Immature natural killer cell (primary cell): ENCODE measurements around the gene CTSO. TPM values are rescaled to one million over a fixed set of nuclear protein-coding genes. Genes with fewer than 3 reads are reported as not detected.
"Not testable (repeated sequence)": the region's sequence is repeated elsewhere in the genome, so short reads cannot be mapped to it uniquely, and the experiment has no call there.

ENCODE experiments used
- DNase-seq, 3 donors: peaks; one replicate each; pipeline ENCODE4 v3.0.0; 2022; ENCODE audit warnings: mixed read lengths in 1 of 3
- H3K27ac Mint-ChIP-seq, 6 donors: one replicate each; pipeline ENCODE4 v1.8.0; 2020; ENCODE audit warnings: mixed read lengths in 6 of 6, mild to moderate bottlenecking in 5 of 6, inconsistent platforms in 4 of 6, moderate library complexity in 3 of 6
- H3K27me3 Mint-ChIP-seq, 3 donors: one replicate each; pipeline ENCODE4 v1.8.0; 2020 to 2021; ENCODE audit warnings: low read depth in 3 of 3, mild to moderate bottlenecking in 3 of 3, mixed read lengths in 3 of 3, moderate library complexity in 3 of 3, inconsistent platforms in 1 of 3
- H3K36me3 Mint-ChIP-seq, 3 donors: one replicate each; pipeline ENCODE4 v1.8.0; 2020; ENCODE audit warnings: mixed read lengths in 3 of 3, inconsistent platforms in 2 of 3, mild to moderate bottlenecking in 2 of 3
- H3K4me1 Mint-ChIP-seq, 2 donors: one replicate each; pipeline ENCODE4 v1.8.0; 2020; ENCODE audit warnings: inconsistent platforms in 2 of 2, mild to moderate bottlenecking in 2 of 2, mixed read lengths in 2 of 2, moderate library complexity in 1 of 2
- H3K4me3 Mint-ChIP-seq, 5 donors: one replicate each; pipeline ENCODE4 v1.8.0; 2020; ENCODE audit warnings: mild to moderate bottlenecking in 5 of 5, mixed read lengths in 5 of 5, inconsistent platforms in 3 of 5, moderate library complexity in 3 of 5
- H3K9me3 Mint-ChIP-seq, 6 donors: one replicate each; pipeline ENCODE4 v1.8.0; 2020; ENCODE audit warnings: mild to moderate bottlenecking in 6 of 6, mixed read lengths in 6 of 6, inconsistent platforms in 4 of 6, moderate library complexity in 3 of 6
- polyA plus RNA-seq, 3 donors: library from polyadenylated mRNA; unstranded; fragments of 300-500 nt; fragmentation: Illumina TruSeq; gene quantifications; one replicate each; pipeline ENCODE4 v1.2.3, GENCODE V29; 2021

CTSO gene
- polyA plus RNA-seq, 3 donors from 2014 or later, result 44.7 to 88.0 (median 58.1) TPM

- H3K27me3 Mint-ChIP-seq, result peaks cover 0 to 5% (median 0%) of the 10 kb centered on the region in 3 donors
- no peaks in the 10 kb centered on the region for H3K36me3 Mint-ChIP-seq
- H3K27ac Mint-ChIP-seq, result no peak overlapping the region
- no peaks in the 10 kb centered on the region for H3K9me3 Mint-ChIP-seq
- no peak overlapping the region for H3K4me3 Mint-ChIP-seq
- DNase-seq, result no peak
- H3K4me1 Mint-ChIP-seq, result no peaks in the 10 kb centered on the region
Measured at GRCh38 chr4:155908187-155909139, 45.2 kb downstream of the CTSO start.

GRCh38 chr4:155907556-155907955 lies 46.1 kb downstream of the CTSO start:
- Mint-ChIP-seq H3K9me3 (no peaks in the 10 kb centered on the region), H3K27ac (no peak overlapping the region), H3K27me3 (peaks cover 0 to 5% (median 0%) of the 10 kb centered on the region in 3 donors), H3K36me3 (no peaks in the 10 kb centered on the region), H3K4me3 (no peak overlapping the region), H3K4me1 (no peaks in the 10 kb centered on the region)
- DNase-seq, result no peak

- no peaks in the 10 kb centered on the region for H3K4me1 Mint-ChIP-seq
- no peak overlapping the region for H3K4me3 Mint-ChIP-seq
- H3K9me3 Mint-ChIP-seq, result no peaks in the 10 kb centered on the region
- no peaks in the 10 kb centered on the region for H3K36me3 Mint-ChIP-seq
- DNase-seq, result no peak
- H3K27ac Mint-ChIP-seq, result no peak overlapping the region
- peaks cover 0 to 3% (median 0%) of the 10 kb centered on the region in 3 donors for H3K27me3 Mint-ChIP-seq
Measured at GRCh38 chr4:155906554-155907247, 47.0 kb downstream of the CTSO start.

DNA sequence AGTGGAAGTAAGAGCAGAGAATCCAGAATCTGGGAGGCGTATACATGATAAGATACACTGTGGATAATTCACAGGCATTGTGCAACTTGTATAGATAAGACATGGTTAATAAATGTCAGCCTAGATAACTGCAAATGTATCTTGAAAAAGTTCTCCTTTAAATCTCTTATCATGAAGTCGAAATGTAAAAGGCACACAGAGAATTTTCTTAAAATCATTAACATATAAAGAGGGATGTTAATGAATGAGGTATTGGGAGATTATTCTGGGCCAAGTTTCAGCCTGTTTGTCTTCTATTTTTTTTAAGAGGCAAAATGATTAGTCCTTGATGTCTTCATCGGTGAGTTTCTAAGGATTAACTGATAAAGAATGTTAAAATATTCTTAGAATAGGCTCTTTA lies 49.3 kb downstream of the CTSO start:
- Mint-ChIP-seq H3K27me3 (peaks cover 0 to 3% (median 0%) of the 10 kb centered on the region in 3 donors), H3K4me3 (no peak overlapping the region), H3K27ac (no peak overlapping the region), H3K36me3 (no peaks in the 10 kb centered on the region), H3K4me1 (no peaks in the 10 kb centered on the region), H3K9me3 (no peaks in the 10 kb centered on the region)
- no peak for DNase-seq

DNA sequence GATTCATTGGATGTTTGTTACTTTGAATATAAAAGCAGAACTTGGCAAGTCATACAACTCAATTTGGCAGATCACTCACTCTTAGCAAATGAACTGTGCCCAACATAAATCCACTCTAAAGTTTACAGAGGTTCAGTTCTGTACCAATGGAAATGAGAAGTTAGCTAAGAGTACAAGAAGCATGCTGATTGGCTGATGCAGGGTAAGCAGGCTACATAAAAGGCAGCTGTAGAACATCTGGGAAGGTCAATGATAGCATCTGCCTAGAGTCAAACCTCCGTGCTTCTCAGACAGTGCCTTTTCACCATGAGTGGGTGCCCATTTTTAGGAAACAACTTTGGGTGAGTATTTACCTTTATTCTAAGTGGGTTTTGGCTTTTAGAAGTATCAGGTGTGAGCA lies 50.2 kb downstream of the CTSO start, which contains the start of gene TDO2:
Gene TDO2, plus strand, starts transcription at position 244 of the 400 bp plus-strand sequence. Its CDS starts 63 bp downstream, at position 307.
- DNase-seq, result no peak
- Mint-ChIP-seq H3K4me1 (no peaks in the 10 kb centered on the region), H3K4me3 (no peak within 1 kb of the TSS), H3K27me3 (peaks cover 0 to 3% (median 0%) of the 10 kb centered on the region in 3 donors), H3K9me3 (peaks cover 0 to 3% (median under 1%) of the 10 kb centered on the region in 6 donors), H3K36me3 (no peaks in the 10 kb centered on the region), H3K27ac (no peak within 1 kb of the TSS)

DNA sequence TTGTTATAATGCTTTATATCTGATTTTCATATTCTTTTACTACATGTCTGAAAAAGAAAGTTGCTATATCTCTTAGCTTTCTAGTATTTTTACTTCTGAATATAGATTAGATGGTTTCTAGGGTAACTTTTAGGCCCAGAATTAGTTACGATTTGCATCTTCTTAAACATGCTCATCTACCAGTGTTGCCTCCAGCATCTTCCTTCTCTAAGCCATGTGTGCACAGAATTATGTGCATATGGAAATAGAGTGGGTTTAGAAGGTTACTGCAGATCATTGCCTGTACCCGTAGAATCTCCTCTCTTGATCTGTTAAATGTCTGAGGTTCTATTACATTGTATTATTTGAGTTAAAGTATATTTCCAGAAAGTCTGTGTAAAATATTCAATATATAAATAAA lies 52.7 kb downstream of the CTSO start:
- H3K4me3 Mint-ChIP-seq, result no peak overlapping the region
- no peaks in the 10 kb centered on the region for H3K36me3 Mint-ChIP-seq
- H3K9me3 Mint-ChIP-seq, result peaks cover 0 to 11% (median 8%) of the 10 kb centered on the region in 6 donors
- H3K27ac Mint-ChIP-seq, result no peak overlapping the region
- no peaks in the 10 kb centered on the region for H3K27me3 Mint-ChIP-seq
- H3K4me1 Mint-ChIP-seq, result no peaks in the 10 kb centered on the region
- DNase-seq, result no peak

DNA sequence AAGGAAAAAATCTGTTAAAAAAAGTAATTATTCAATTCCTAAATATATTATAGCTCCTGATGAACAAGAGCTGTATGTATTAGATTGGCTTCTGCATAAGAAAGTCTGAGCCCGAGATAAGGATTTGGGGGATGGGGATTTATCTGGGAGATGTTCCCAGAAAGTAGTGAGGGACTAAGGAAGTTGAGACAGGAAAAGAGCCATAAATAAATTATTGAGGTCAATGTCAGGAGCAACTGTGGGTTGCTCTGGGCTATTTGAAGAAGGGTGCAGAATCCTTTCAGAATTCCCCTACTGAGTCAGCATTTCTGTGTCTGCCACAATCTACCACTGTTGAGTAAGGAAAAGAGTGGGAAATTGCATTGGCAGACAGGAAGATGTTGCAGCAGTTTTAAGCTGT lies 53.3 kb downstream of the CTSO start:
- no peak overlapping the region for H3K4me3 Mint-ChIP-seq
- no peaks in the 10 kb centered on the region for H3K27me3 Mint-ChIP-seq
- no peak for DNase-seq
- no peaks in the 10 kb centered on the region for H3K4me1 Mint-ChIP-seq
- H3K36me3 Mint-ChIP-seq, result no peaks in the 10 kb centered on the region
- no peak overlapping the region for H3K27ac Mint-ChIP-seq
- peaks cover under 1 to 11% (median 8%) of the 10 kb centered on the region in 6 donors for H3K9me3 Mint-ChIP-seq

DNA sequence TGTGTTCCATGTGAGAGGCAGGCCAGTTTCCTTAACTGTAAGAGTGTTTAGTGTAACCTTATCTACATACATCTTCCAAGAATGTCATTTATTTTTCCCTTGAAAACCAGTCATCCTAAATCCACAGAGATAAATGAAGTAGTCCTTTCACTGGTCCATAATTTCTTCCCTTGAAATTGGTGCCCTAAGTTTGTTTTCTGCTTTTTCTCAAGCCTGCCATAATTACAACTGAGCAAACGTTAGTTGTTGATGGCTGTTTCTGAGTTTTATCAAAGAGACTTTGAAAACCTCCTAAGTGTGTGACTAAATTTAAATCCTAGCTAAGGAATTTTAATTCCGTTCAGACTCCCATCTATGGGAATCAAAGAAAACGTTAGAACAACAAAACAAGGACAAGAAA lies 53.8 kb downstream of the CTSO start:
- no peaks in the 10 kb centered on the region for H3K4me1 Mint-ChIP-seq
- DNase-seq, result no peak
- H3K36me3 Mint-ChIP-seq, result no peaks in the 10 kb centered on the region
- no peak overlapping the region for H3K4me3 Mint-ChIP-seq
- no peaks in the 10 kb centered on the region for H3K27me3 Mint-ChIP-seq
- peaks cover 2 to 11% (median 8%) of the 10 kb centered on the region in 6 donors for H3K9me3 Mint-ChIP-seq
- H3K27ac Mint-ChIP-seq, result no peak overlapping the region

DNA sequence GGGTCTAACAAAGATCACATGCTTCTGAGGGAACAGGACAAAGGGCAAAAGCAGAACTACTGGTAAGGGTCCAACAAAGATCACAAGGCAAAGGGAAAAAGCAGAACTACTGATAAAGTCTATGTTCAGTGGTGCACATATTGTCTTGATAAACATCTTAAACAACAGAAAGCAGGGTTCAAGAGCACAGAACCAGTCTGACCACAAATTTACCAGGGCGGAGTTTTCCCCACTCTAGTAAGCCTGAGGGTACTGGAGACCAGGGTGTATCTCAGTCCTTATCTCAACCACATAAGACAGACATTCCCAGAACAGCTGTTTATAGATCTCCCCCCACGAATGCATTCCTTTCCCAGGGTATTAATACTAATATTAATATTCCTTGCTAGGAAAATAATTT lies 55.3 kb downstream of the CTSO start:
- H3K4me3 Mint-ChIP-seq, H3K4me1 Mint-ChIP-seq, H3K27ac Mint-ChIP-seq, H3K36me3 Mint-ChIP-seq, DNase-seq, H3K27me3 Mint-ChIP-seq: not testable (repeated sequence)
- H3K9me3 Mint-ChIP-seq, result peaks cover 2 to 11% (median 9%) of the 10 kb centered on the region in 6 donors

DNA sequence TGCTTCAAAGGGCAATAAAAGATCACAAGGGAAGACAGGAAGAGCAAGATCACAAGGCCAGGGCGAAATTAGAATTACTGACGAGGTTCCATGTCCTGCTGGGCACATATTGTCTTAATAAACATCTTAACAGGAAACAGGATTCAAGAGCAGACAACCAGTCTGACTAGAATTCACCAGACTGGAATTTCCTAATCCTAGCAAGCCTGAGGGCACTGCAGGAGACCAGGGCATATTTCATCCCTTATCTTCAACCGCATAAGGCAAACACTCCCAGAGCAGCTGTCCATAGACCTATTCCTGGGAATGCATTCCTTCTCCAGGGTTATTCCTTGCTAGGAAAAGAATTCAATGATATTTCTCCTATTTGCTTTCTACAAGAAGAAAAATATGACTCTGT lies 62.6 kb downstream of the CTSO start:
- H3K27ac Mint-ChIP-seq, result no peak overlapping the region
- H3K4me3 Mint-ChIP-seq, result no peak overlapping the region
- no peak for DNase-seq
- peaks cover 0 to 8% (median 5%) of the 10 kb centered on the region in 6 donors for H3K9me3 Mint-ChIP-seq
- no peaks in the 10 kb centered on the region for H3K4me1 Mint-ChIP-seq
- no peaks in the 10 kb centered on the region for H3K36me3 Mint-ChIP-seq
- H3K27me3 Mint-ChIP-seq, result peaks cover 0 to 12% (median 2%) of the 10 kb centered on the region in 3 donors

GRCh38 chr4:155889946-155890345 lies 63.7 kb downstream of the CTSO start:
- no peak overlapping the region for H3K4me3 Mint-ChIP-seq
- H3K27me3 Mint-ChIP-seq, result peaks cover 0 to 12% (median 2%) of the 10 kb centered on the region in 3 donors
- H3K4me1 Mint-ChIP-seq, result no peaks in the 10 kb centered on the region
- no peak overlapping the region for H3K27ac Mint-ChIP-seq
- H3K36me3 Mint-ChIP-seq, result no peaks in the 10 kb centered on the region
- H3K9me3 Mint-ChIP-seq, result peaks cover 0 to 8% (median 4%) of the 10 kb centered on the region in 6 donors
- no peak for DNase-seq

DNA sequence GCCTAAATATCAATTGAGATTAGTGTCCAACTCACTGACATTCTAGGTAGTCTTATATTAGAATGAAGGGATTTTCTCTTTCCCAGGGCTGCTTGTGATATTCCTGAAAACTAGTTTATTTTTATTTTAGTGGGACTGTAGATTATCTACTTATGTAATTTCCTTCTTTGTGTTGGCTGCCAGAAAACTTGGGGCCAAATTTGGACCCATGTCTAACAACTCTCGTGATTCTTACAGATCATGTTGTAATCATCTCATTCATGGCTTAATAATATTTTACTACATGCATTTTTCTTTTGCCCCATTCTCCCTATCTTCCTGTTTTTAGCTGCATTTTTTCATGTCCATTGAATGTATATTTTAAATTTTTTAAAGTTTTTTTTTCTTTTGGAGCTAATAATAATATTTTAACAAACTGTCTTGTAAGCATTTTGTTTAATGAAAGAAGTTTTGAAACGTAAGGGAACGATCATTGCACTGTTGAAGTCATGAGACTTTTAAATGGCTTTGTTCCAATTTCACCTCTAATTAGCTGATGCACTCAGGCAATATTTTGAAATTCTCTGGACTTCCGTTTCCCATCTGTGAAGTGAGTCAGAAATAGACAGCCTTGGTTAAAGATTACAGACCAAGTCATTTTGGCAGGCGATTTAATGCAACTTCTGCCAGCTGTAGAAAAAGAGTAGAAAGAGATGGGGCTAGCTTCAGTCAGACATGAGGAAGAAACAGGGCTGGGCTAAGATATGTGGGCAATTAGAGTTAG lies 64.5 kb downstream of the CTSO start:
- Mint-ChIP-seq H3K27me3 (peaks cover 0 to 12% (median 2%) of the 10 kb centered on the region in 3 donors), H3K4me3 (no peak overlapping the region), H3K4me1 (no peaks in the 10 kb centered on the region), H3K27ac (no peak overlapping the region), H3K36me3 (no peaks in the 10 kb centered on the region), H3K9me3 (peaks cover 0 to 8% (median 4%) of the 10 kb centered on the region in 6 donors)
- DNase-seq, result no peak

GRCh38 chr4:155887847-155888570 lies 65.7 kb downstream of the CTSO start:
- no peaks in the 10 kb centered on the region for H3K4me1 Mint-ChIP-seq
- peaks cover 0 to 12% (median 4%) of the 10 kb centered on the region in 3 donors for H3K27me3 Mint-ChIP-seq
- H3K36me3 Mint-ChIP-seq, result no peaks in the 10 kb centered on the region
- peaks cover 0 to 8% (median 2%) of the 10 kb centered on the region in 6 donors for H3K9me3 Mint-ChIP-seq
- no peak overlapping the region for H3K4me3 Mint-ChIP-seq
- no peak overlapping the region for H3K27ac Mint-ChIP-seq
- DNase-seq, result no peak
